Stimulated activated CD8-positive, alpha-beta memory T cell treated with anti-CD3 and anti-CD28 coated beads, Interleukin-12 subunit alpha, Interleukin-12 subunit beta, amount 100 ng/mL, for 4 hours (primary cell): Measurements from ENCODE around the gene ANKRD13B.
A peak's percentile ranks its signal among the peaks of the same experiment; 100 is the strongest.

Source experiments
- DNase-seq: peaks from one replicate; pipeline ENCODE4 v3.0.0-alpha.2; 2020; ENCODE audit warnings: low read depth

Gene ANKRD13B

DNA sequence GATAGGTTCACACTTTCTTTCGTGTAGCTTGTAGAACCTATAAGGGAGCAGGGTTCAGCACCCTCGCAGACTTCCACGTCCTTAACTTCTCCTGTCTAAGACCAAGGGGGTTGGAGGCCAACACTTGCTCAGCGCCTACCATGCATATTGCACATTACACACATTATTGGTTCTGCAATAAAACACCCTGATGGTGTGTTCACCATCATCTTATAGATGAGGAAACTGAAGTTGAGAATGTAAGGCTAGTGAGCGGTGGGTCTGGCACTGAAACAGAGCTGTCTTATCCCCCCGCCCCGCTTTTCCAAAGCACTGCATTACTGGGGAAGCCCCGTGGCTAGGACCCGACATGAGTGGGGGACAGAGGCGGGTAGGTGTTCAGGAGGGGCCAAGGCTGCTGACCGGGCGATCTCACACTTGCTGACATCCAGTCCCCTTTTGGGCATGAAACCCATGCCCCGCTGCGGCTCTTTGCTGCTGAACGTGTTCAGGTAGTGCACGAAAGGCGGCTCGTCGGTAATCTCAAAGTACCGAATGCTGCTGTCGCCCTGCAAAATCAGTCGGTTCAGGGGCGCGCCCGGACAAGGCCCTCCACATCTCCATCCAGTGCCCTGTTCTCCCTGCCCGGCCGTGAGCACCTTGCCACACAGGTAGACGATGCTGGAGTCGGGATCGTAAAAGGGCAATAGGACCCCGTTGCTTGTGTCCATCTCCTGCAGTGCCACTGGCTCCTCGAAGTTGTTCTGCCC is 23.5 kb downstream of the ANKRD13B start:
- no peak for DNase-seq

DNA sequence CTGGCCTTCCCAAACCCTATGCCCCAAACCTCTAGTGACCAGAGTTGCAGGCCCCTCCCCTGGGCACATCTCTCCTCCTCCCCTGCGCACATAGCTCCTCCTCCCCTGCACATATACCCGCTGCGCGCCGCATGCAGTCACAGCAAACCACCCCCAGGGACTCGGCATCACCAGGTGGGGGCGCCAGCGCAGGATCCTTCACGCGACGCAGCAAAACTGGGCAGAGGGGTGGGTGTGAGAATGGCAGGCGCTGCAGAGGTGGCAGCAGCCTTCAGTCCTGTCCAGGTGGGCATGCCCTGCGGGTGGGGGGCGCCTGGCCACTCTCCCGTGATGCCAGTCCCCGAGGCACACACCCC is 24.2 kb downstream of the ANKRD13B start:
- DNase-seq = peak; percentile 78

DNA sequence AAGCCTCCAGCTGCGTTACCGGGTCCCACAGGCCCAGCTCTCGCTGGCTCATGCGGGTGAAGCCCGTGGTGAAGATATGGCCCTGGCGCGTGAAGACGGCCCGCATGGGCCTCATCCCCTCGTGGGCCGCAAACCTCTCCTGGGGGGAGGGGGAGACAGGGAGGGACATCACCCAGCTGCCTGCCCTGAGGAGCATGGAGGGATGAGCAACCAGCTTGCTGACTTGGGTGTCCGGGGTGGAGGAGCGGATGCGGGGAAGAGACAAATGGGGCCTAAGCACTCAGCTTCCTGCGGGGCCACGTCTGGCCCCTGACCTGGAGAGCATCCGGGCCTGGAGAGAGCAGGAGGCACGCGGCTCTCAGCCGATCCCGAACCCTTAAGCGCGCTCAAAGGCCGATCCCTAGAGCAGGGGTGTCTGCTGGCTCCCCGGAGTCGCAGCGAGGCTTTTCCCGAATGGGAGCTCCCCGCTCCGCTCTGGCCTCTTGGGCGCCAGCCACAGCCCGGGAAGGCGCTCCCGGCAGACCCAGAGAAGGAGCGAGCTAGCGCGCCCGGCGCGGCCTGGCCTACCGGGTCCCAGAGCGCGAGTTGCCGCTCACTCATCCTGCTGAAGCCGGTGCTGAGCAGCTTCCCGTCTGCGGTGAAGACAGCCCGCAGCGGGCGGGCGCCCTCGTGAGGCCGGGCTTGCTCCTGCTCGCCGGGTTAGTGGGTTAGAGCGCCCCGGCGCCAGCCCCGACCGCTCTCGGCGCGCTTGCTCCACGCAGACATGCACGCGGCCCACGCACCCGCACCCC is 24.7 kb downstream of the ANKRD13B start:
- DNase-seq = peak; percentile 81

DNA sequence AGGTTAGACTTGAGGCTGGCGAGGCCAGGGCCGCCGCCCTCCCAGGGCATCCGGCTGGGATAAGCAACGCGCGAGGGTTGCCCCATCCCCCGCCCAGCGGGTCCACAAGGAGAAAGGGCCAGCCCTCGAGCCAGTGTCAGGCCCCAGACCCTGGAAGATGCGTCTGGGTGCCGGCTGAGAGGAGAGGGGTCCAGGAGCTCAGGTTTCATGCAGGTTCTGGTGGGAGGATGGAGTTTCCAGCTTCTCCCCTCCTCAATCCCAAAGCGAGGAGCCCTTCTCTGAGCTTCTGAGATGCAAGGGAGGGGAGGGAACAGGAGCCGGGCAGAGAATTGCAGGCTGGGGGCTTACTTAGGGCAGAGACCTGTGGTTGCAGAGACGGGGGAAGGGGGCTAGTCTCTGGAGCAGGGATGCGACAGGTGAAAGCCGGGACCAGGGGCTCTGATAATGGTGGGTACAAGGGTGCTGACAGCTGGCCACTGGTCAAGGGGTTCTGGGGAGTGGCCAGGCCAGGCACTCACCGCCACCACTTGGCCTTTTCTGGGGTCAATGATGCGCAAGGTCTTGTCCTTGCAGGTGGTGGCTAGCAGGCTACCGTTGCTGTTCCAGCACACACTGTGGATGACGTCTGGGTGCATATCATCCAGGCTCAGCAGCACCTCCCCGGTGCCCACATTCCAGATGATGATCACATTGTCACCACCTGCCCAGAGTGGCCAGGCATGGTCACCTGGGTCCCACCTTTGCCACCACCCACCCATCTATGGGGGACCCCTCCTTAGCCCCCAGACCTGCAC is 25.5 kb downstream of the ANKRD13B start:
- DNase-seq = no peak

DNA sequence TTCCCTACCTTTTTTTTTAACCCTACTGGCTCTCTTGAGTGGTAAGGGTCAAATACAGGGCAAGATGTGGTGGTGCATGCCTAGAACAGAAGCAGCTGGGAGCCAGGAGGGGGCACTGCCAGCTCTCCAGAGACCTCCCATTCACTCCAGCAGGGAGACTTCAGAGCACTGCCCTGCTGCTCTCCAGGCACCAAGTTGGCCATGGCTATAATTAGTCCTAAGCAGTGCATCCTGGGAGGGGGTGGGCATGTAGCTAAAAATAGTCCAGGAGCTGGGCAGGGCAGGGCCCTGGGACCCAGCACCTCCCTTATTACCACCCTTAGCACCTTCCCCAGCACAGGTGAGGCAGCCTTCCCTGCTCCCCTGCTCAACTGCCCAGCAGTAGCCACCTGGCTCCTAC is 26.3 kb downstream of the ANKRD13B start:
- DNase-seq = no peak

DNA sequence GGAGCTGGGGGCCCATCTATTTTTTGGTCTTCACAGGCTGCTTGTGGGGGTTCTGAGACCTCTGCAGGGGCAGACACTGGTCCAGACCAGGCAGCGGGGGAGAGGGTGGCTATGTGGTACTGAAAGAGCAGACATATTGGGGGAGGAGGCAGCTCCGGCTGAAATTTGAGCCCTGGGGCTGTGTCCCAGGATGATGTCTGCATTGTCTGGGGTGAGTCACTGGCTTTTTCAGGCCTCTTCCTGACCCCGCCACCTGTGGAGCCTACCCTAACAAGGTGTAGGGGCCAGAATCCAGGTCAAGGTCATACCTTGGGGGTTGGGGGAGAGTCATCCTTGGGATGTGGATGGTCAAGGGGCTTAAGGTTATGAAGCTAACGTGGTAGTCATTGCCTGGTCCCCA is 27.3 kb downstream of the ANKRD13B start:
- DNase-seq = no peak

DNA sequence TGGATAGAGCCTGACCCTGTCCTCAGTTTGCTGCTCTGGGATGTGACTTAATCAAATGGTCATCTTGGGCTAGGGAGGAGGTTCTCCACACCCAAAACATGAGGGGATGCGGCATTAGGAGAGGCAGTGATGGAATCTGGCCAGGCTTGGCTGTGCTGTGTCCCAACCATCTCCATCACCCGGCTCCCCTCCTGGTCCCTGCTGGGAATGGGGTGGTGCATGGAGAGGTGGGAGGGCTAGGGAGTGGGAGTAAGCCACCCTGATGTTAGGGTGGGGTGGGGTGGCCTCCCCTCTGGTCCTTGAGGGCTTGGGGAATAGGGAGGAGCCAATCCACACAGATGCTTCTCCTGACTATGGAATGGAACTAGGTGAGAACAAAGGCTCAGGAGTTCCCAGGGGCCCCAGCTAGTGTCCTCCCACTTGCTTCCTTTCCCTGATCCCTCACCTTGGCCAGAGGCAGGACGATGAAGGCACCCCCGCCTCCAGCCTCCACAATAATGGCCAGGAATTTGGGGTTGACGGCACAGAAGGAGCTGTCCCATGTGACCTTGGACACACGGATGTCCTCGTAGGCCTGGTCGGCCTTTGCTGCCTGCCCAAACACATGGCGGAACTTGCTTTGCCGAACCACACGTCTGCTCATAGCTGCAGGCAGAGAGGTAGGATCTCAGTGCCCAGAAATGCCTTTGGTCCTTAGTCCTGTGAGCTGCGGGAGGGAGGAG is 28.0 kb downstream of the ANKRD13B start:
- DNase-seq = no peak

DNA sequence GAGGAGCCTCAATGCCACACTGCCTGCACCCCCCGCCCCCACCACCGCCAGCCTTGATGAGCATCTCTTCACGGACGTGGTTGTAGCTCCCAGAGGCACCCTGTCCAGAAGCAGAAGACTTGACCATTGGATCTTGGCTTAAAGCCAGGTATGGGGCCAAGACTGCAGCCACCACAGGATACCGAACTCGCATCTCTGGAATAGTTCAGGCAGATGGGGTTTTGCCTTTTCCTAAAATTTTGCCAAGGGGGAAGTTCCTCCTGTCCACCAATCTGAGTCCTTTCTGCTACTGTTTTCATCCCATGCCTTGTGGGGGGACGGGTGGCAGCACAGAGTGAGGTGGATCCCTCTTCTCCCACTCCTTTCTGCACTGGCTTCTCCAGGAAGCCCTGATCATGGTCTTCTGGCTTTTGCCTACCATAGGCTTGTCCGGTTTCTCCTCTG is 28.8 kb downstream of the ANKRD13B start:
- no peak for DNase-seq

DNA sequence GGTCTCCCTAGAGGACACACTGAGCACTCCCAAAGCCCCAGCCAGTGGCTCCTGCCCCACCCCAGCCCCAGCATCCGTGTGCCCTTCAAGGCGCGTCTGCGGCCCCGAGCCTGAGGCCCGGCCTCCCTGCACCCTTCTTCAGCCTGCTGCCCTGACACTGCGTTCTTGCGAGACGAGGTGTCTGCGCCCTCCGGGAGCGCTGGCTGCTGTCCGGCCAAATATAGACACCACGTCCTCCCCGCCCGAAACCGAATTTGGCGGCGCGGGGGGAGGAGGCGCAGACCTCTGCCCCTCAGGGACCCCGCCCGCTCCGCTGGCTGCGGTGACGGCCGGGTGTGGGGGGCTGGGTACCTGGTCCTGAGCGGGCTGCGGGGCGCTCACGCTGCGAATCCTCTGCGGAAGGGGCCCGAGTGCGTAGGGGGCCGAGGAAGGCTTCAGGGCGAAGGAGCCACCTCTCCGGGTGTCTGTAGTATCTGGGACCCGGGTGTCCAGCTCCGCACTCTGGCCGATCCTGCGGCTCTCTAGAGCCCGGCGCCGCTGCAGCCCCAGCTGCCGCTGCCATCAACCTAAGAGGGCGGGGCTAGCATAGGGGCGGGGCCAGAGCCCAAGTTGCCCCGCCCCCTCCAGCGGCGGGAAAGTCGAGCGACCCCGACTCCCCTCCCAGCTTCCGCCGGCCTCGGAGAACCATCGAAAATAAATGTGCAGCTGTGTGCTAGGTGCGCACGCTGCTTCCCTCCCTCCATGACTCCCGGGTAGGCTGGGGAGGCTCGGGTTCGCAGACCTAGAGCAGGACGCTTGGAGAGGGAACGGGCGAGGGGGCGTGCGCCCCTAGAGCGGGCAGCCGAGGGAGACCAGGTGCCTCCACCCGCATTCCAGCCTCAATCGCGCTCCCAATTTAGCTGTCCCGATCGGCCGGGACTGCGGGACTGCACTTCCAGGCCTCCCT is 29.7 kb downstream of the ANKRD13B start, which contains the start of gene CORO6:
Gene CORO6, minus strand, starts transcription at position 576 of the 946 bp plus-strand sequence. CDS start 1,491 bp downstream, outside the sequence.
- DNase-seq = peak; percentile 50

DNA sequence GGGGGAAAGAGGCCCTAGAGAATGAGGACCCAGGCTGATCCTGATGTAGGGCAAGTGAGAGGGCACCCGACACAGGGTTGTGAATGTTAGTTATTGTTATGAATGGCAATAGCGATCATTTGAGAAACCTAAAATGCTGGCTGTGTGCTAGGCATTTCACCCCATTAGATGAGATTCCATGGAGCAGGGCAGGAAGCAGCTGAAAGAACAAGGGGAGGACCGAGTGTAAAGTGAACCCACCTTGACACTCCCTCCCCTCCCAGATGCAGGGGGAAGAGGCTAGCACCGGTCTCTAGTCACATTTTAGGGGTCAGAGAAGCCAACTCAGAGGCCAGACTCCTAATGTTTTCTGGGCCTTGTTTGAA is 30.3 kb downstream of the ANKRD13B start:
- no peak for DNase-seq

DNA sequence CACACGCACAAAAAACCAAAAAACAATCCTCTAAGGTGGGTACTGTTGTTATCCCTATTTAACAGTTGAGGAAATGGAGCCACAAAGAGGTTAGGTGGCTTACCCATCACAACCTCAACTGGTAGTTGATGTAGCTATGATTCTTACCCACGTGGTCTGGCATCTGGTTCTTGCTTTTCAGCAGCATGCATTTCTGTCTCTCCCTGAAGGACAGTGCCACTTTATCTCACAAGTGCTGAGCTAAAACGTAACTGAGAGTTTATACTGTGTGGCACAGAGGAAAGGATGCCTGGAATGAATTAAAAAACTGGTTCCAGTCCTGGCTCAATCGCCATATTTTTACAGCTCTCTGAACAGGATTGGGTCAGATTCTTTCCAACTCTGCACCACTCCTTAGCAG is 31.7 kb downstream of the ANKRD13B start:
- no peak for DNase-seq

DNA sequence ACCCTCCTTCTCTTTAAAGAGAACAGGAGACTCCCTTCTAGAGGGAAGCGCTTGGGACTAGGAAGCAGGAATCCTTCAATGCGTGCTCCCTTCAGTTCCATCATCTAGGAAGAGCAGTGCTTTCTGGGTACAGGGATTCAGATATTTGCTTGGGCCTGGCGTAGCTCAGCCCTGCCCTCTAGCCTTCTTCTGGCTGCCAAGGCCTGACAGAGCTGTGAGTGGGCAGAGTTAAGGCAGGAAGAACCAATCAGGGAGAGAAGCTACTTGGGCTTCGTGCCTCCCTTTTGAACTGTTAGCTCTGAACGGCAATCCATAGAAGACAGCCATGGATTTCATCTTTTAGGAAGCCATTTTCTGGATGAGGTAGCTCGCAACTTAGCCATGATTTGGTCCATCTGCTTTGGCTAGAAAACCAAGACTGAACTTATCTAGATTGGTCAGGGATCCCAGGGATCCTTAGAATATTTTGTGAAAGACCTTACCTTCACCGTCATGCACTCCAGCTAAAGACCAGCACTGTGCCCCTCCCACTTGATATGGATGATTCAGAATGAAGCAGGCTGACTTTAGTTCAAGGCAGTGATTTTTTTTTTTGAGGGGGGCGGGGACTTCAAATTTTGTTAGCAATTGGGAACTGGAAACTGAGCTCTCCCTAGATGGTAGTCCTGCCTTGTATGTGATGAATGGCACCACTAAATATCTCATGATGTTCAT is 32.3 kb downstream of the ANKRD13B start:
- DNase-seq = no peak

DNA sequence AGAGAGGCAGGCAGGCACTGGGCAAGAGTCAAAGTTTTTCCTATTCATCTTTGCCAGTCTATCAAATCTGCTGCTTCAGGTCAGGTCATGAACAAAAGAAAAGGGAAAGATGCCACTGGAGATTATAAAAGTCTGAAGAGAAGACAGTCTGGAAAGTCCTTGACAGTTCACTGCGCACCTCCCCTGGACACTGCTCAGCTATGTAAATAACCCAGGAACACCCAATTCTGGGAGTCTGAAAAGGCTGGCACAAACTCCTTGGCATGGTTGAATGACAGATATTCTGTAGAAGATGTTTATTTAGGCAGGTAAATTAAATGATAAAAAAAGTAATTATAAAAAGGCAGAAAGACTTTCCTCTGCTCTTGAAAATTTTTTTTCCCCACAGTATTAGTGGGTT is 35.0 kb downstream of the ANKRD13B start:
- no peak for DNase-seq

DNA sequence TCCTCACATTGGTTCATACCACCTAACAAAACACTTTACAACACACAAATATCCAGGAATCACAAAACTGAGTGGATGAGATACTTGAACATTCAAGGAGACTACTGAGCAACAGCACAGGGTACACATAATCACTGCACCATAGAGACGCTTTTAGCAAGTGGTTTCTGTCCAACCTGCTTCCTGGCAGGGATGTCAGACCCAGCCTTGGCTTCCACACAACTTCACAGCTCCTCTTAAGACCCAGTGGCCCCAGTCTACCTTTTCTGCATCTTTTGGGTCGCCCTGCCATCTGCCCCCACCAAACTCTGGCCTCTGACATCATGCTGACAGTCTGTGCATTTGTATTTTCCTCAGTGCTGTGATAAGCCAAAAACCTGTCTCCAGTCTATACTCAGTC is 35.7 kb downstream of the ANKRD13B start:
- DNase-seq = no peak

DNA sequence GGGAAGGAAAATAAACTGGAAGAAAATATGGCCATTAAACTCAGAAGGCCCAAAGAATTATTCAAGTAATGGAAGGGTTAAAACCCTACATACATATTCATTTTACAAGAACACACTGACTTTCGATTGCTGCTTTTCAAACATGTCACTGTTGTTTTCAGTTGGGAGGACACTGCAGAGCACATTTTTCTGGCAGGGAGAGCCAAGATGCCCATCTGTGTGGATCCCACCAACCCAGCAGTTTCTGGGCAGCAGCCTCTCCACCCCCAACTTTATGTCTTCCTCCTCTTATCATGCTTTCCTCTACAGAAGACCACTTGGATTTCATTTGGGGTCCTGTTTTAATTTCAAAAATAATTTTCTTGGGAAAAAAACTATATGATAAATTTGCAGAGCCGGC is 36.9 kb downstream of the ANKRD13B start:
- no peak for DNase-seq

DNA sequence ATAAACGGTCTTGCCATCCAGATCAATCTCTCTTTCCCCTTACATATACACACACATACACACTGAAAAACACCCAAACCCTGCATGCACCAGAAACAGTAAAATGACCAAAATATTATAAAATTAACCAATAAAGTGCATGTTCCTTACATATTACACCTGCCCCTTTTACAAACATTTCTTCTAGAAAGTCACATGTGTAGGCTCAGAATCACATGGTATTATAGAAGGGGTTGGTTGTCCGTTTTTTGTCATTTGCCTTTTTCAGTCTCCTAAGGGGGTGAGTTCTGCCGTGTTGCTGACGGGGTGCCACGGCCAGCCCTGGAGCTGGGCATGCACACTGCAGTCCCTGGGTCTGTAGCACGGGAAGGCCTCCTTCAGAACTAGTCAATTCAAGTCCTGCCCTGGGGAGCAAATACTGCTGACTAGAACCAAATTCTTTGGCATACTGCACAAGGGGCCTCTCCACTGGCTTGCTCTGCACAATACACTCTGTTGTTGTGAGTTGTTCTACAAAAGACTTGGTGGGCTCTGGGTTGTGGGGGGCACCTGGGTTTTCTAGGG is 37.8 kb downstream of the ANKRD13B start:
- DNase-seq = no peak

DNA sequence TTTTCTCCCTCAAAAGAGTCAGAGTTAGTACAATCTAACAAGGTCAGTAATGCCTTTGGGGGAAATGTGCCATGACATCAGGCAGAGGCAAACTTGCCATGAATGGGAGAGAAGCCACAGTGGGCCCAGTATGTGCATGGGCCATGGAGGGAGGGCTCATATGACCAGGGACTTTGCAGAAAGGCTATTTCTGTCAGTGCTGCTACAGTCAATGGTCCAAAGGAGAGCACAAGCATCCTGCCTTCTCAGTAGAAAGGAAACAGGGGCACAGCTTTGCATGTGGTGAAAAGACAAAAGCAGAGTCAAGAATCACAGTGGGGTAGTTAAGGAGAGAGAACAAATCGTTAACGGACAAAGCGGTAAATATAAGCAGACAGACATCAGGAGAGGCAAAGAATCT is 41.0 kb downstream of the ANKRD13B start:
- DNase-seq = no peak

DNA sequence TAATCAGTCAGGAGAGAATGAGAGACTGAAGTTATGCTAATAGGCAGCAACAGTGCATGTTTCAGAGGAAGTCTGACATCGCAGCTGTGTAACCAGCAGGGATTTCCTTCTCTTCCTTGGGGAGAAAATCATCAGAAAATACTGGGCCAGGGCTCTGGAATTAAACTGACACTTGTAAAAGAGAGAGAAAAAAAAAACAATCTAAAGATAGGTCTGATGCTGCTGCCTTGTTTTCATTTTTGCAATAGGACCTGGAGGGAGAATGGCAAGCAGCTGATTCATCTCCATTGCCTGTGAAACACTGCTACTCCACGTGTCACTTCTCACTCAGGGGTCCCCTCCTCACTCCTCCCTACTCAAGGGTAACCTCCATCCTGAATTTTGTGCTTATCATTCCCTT is 47.5 kb downstream of the ANKRD13B start:
- no peak for DNase-seq

DNA sequence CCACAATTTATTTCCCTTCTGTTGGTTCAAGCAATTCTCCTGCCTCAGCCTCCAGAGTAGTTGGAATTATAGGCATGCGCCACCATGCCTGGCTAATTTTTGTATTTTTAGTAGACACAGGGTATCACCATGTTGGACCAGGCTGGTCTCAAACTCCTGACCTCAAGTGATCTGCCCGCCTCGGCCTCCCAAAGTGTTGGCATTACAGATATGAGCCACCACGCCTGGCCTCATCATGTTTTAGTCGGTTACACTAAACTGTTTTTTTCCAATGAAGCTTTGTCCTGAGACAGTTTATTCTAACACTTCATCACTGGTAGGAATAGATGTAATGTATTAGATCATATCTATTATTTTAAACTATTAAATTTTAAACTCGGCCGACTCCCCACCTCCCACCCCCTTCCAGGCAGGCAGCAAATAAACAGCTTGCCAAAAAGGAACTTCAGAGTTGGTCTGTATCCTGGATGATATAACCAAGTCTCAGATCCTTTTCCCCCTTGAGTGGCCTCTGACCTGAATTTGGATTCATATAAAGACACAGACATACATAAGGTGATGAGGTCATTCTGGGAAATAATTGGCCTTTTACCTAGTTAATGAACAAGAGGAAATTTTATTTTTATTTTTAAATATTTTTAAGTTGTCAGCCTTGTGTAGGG is 48.2 kb downstream of the ANKRD13B start:
- DNase-seq = no peak
